Effector memory CD4-positive, alpha-beta T cell (primary cell): Measurements from ENCODE around the gene RYR1.
"Not testable (repeated sequence)": the region's sequence is repeated elsewhere in the genome, so short reads cannot be mapped to it uniquely, and the experiment has no call there.

ENCODE experiments used
- DNase-seq, 3 donors: peaks; one replicate each; pipeline ENCODE4 v3.0.0-alpha.2; 2020
- H3K27ac ChIP-seq: 2 replicates; pipeline ENCODE4 v1.7.0; 2013; ENCODE audit warnings: mild to moderate bottlenecking, low read length, moderate library complexity; ENCODE audit not compliant: insufficient read depth, poor library complexity, severe bottlenecking
- H3K27me3 ChIP-seq: replicated peaks from 2 replicates; pipeline ENCODE4 v1.7.0; 2013; ENCODE audit warnings: mild to moderate bottlenecking, low read length; ENCODE audit not compliant: insufficient read depth, control insufficient read depth, poor library complexity, severe bottlenecking
- H3K36me3 ChIP-seq: 2 replicates; pipeline ENCODE4 v1.7.0; 2013; ENCODE audit warnings: mild to moderate bottlenecking, low read length, moderate library complexity; ENCODE audit not compliant: control insufficient read depth, insufficient read depth
- H3K4me1 ChIP-seq: 2 replicates; pipeline ENCODE4 v1.7.0; 2013; ENCODE audit warnings: low read length, mild to moderate bottlenecking; ENCODE audit not compliant: control insufficient read depth, insufficient read depth, poor library complexity, severe bottlenecking
- H3K4me3 ChIP-seq: 2 replicates; pipeline ENCODE4 v1.7.0; 2013; ENCODE audit warnings: low read length, low read depth, mild to moderate bottlenecking; ENCODE audit not compliant: insufficient read depth, poor library complexity, severe bottlenecking
- H3K9me3 ChIP-seq: 2 replicates; pipeline ENCODE4 v1.7.0; 2013; ENCODE audit warnings: mild to moderate bottlenecking, low read length, moderate library complexity; ENCODE audit not compliant: control insufficient read depth

The RYR1 gene

DNA sequence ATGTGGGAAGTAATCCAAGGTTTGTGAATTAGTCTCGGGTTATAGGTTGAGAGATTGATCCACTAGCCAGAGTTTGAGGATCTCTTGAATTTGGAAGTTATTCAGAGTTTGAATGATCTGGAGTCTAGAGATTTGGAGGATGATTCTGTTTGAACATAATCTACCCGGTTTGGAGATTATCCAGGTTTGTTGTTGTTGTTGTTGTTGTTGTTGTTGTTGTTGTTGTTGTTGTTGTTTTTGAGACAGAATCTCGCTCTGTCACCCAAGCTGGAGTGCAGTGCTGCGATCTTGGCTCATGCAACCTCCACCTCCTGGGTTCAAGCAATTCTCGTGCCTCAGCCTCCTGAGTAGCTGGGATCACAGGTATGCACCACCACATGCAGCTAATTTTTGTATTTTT, 21.6 kb upstream of the RYR1 start:
- not testable (repeated sequence) for H3K27ac ChIP-seq, H3K4me1 ChIP-seq, H3K27me3 ChIP-seq, H3K9me3 ChIP-seq, H3K36me3 ChIP-seq, H3K4me3 ChIP-seq, DNase-seq

GRCh38 chr19:38412491-38412890, 21.0 kb upstream of the RYR1 start:
- Histone ChIP-seq H3K4me3 (no peak overlapping the region), H3K36me3 (no peaks in the 10 kb centered on the region), H3K4me1 (peaks cover 5% of the 10 kb centered on the region)

GRCh38 chr19:38412961-38413360, 20.5 kb upstream of the RYR1 start:
- H3K9me3 ChIP-seq, result no peaks in the 10 kb centered on the region
- H3K27ac ChIP-seq, result no peak overlapping the region
- H3K27me3 ChIP-seq, result no peaks in the 10 kb centered on the region
- H3K4me3 ChIP-seq, result no peak overlapping the region
- H3K36me3 ChIP-seq, result no peaks in the 10 kb centered on the region
- DNase-seq, result no peak
- H3K4me1 ChIP-seq, result peaks cover 10% of the 10 kb centered on the region

More at GRCh38 chr19:38412491-38412890, 21.0 kb upstream of the RYR1 start:
- Histone ChIP-seq H3K27me3 (no peaks in the 10 kb centered on the region), H3K27ac (no peak overlapping the region), H3K9me3 (no peaks in the 10 kb centered on the region)
- no peak for DNase-seq

- no peak for DNase-seq
- no peak overlapping the region for H3K27ac ChIP-seq
- H3K27me3 ChIP-seq, result no peaks in the 10 kb centered on the region
- H3K36me3 ChIP-seq, result no peaks in the 10 kb centered on the region
- H3K4me1 ChIP-seq, result peaks cover 14% of the 10 kb centered on the region
- H3K9me3 ChIP-seq, result no peaks in the 10 kb centered on the region
- no peak overlapping the region for H3K4me3 ChIP-seq
Measured at GRCh38 chr19:38413416-38413815, 20.1 kb upstream of the RYR1 start.

GRCh38 chr19:38417146-38417543, 16.3 kb upstream of the RYR1 start:
- Histone ChIP-seq H3K27ac (peak overlapping the region; percentile 49), H3K4me1 (peaks cover 16% of the 10 kb centered on the region), H3K9me3 (no peaks in the 10 kb centered on the region), H3K4me3 (peak overlapping the region; percentile 55), H3K36me3 (no peaks in the 10 kb centered on the region), H3K27me3 (no peaks in the 10 kb centered on the region)
- no peak for DNase-seq

- H3K9me3 ChIP-seq, result no peaks in the 10 kb centered on the region
- H3K27me3 ChIP-seq, result no peaks in the 10 kb centered on the region
- peaks cover 16% of the 10 kb centered on the region for H3K4me1 ChIP-seq
- peak; percentile 24 to 42 (median 38) for DNase-seq
- no peaks in the 10 kb centered on the region for H3K36me3 ChIP-seq
- H3K4me3 ChIP-seq, result peak overlapping the region; percentile 55
- H3K27ac ChIP-seq, result peak overlapping the region; percentile 49
Measured at GRCh38 chr19:38417544-38418506, 15.7 kb upstream of the RYR1 start.

DNA sequence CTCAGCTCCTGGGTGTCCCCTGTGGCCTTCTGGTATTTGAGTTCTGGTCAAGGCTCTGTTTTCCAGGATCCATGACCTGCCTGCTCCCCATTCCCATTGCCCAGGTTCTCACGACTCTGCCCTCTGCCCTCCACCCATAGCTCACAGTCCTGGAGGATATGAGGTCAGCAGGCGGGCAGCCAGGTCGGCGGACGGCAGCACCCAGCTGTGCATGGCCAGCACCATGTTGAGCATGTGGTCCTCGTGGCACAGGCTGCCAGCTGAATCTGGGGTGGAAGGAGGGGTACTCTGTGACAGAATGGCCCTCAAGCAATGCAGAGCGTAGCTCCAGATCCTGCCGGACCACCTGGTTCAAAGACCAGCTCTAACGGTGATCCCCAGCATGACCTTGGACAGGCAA, 12.6 kb upstream of the RYR1 start:
- H3K4me1 ChIP-seq, result peaks cover 22% of the 10 kb centered on the region
- H3K4me3 ChIP-seq, result no peak overlapping the region
- no peak for DNase-seq
- no peaks in the 10 kb centered on the region for H3K9me3 ChIP-seq
- H3K36me3 ChIP-seq, result no peaks in the 10 kb centered on the region
- H3K27ac ChIP-seq, result no peak overlapping the region
- H3K27me3 ChIP-seq, result no peaks in the 10 kb centered on the region

GRCh38 chr19:38421856-38422255, 11.6 kb upstream of the RYR1 start:
- no peak for DNase-seq
- no peak overlapping the region for H3K4me3 ChIP-seq
- peaks cover 23% of the 10 kb centered on the region for H3K4me1 ChIP-seq
- no peak overlapping the region for H3K27ac ChIP-seq
- H3K36me3 ChIP-seq, result no peaks in the 10 kb centered on the region
- H3K27me3 ChIP-seq, result no peaks in the 10 kb centered on the region
- H3K9me3 ChIP-seq, result no peaks in the 10 kb centered on the region

- Histone ChIP-seq H3K27me3 (no peaks in the 10 kb centered on the region), H3K4me1 (peaks cover 18% of the 10 kb centered on the region), H3K36me3 (no peaks in the 10 kb centered on the region), H3K9me3 (no peaks in the 10 kb centered on the region), H3K4me3 (no peak overlapping the region), H3K27ac (no peak overlapping the region)
- DNase-seq, result no peak
Measured at GRCh38 chr19:38422438-38422837, 11.1 kb upstream of the RYR1 start.

GRCh38 chr19:38424272-38424671, 9.2 kb upstream of the RYR1 start:
- no peak overlapping the region for H3K4me3 ChIP-seq
- no peak for DNase-seq
- no peak overlapping the region for H3K27ac ChIP-seq
- H3K4me1 ChIP-seq, result peaks cover 7% of the 10 kb centered on the region
- H3K36me3 ChIP-seq, result no peaks in the 10 kb centered on the region
- no peaks in the 10 kb centered on the region for H3K27me3 ChIP-seq
- no peaks in the 10 kb centered on the region for H3K9me3 ChIP-seq
